Measurements from ENCODE around the gene CALML4.
"Not testable (repeated sequence)": the region's sequence is repeated elsewhere in the genome, so short reads cannot be mapped to it uniquely, and the experiment has no call there.

Gene CALML4

DNA sequence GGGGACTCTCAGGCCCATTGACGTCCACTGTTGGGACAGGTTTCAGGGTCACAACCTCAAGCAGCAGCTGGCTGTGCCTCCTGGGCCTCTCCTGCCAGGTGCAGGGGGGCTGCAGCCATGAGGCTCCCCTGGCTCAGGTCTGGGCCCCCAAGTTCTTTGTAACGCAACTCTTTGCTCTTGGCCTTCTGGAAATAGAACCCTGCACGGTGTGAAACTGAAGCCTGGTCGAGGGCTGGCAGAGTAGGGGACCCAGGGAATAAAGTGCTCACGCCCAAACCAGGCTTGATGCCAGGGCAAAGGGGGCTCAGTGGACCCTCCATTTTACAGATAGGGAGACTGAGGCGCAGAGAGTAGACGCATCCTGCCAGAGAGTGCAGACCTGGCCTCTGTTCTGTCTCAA, 771 bp downstream of the CALML4 start:
- TF ChIP-seq, protein P1, sequence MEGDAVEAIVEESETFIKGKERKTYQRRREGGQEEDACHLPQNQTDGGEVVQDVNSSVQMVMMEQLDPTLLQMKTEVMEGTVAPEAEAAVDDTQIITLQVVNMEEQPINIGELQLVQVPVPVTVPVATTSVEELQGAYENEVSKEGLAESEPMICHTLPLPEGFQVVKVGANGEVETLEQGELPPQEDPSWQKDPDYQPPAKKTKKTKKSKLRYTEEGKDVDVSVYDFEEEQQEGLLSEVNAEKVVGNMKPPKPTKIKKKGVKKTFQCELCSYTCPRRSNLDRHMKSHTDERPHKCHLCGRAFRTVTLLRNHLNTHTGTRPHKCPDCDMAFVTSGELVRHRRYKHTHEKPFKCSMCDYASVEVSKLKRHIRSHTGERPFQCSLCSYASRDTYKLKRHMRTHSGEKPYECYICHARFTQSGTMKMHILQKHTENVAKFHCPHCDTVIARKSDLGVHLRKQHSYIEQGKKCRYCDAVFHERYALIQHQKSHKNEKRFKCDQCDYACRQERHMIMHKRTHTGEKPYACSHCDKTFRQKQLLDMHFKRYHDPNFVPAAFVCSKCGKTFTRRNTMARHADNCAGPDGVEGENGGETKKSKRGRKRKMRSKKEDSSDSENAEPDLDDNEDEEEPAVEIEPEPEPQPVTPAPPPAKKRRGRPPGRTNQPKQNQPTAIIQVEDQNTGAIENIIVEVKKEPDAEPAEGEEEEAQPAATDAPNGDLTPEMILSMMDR (conservative IDR thresholded peaks at IDR 0.05; ENCODE audit: low read depth): no peak
- H3K27ac ChIP-seq: peak overlapping the region; percentile 69
- POLR2A ChIA-PET (ENCODE audit: low non-redundant PET): no interaction called here
- CTCF ChIA-PET: no interaction called here
- DNase-seq (ENCODE audit: low spot score): no peak

DNA sequence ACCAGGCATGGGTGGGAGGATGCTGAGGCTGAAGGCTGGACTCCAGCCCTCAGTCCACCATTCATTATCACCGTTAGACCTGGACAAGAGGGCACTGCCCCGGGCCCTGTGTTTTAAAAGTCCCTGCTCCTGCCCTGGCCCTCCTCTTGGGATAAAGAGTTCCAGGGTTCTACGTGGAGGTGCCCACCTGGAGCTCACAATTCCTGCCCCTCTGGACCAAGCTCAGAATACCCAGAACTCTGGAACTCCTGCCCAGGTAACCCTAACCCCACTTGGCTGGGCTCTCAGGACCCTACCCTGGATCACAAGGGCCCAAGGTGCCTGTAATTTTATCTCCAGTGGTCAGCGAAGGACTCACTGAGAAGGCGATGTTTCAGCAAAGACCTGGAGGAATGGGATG, 1.2 kb downstream of the CALML4 start:
- TF ChIP-seq, protein P1 (conservative IDR thresholded peaks at IDR 0.05; ENCODE audit: low read depth): no peak
- ChIA-PET POLR2A (ENCODE audit: low non-redundant PET) (no interaction called here), CTCF (no interaction called here)
- peak overlapping the region; percentile 69 for H3K27ac ChIP-seq
- no peak for DNase-seq (ENCODE audit: low spot score)

DNA sequence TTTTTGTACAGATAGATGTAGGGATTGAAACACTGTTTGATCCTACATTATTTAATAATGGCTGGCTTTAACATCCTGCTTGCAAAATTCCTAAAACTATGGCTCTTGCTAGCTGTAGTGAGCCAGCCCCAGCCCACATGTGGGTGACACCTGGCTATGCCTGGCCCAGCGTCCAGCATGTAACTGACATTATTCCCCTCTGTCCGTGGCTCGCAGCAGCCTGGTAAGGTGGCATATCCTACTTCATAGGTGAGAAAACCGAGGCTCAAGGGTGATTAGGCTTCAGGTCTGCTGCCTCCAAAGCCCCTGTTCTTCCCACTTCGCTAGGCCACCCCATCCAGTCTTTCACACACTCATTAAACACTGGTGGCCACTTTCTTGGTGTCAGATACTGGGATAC, 1.6 kb downstream of the CALML4 start:
- POLR2A ChIA-PET (ENCODE audit: low non-redundant PET): no interaction called here
- peak overlapping the region; percentile 69; the same call in 1 of the 2 replicates for H3K27ac ChIP-seq
- no peak for DNase-seq (ENCODE audit: low spot score)
- TF ChIP-seq, protein P1 (conservative IDR thresholded peaks at IDR 0.05; ENCODE audit: low read depth): no peak
- CTCF ChIA-PET: no interaction called here

DNA sequence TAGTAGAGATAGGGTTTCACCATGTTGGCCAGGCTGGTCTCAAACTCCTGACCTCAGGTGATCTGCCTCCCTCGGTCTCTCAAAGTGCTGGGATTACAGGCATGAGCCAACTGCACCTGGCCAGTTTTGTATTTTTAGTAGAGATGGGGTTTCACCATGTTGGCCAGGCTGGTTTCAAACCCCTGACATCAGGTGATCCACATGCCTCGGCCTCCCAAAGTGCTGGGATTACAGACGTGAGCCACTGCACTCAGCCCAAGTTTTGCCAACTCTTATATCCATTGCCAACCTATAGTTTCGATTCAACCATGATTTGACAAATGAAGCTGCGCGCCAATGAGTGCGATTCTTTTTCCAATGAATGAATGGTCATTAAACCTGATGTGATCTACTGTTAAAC, 2.1 kb downstream of the CALML4 start:
- DNase-seq (ENCODE audit: low spot score); H3K27ac ChIP-seq; POLR2A ChIA-PET (ENCODE audit: low non-redundant PET); CTCF ChIA-PET: not testable (repeated sequence)

DNA sequence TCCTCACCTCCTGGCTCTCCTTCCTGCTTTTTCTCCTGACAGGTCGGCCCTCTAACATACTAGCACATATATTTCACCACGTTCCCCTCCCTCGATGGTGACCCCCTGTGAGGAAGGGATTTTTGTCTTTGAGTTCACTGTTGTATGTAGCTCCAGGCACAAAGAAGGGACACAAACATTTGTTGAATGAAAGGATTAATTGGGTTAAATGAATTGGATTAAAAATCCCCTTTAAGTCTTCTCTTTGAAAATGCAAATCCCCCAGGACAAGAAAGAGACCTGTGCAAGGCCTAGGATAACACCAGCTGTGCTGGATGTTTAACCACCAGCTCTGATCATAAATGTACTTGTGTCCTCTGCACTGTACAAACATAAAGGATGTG, 3.3 kb downstream of the CALML4 start:
- TF ChIP-seq, protein P1 (conservative IDR thresholded peaks at IDR 0.05; ENCODE audit: low read depth): no peak
- DNase-seq (ENCODE audit: low spot score): no peak
- ChIA-PET POLR2A (ENCODE audit: low non-redundant PET) (no interaction called here), CTCF (interaction anchor here (1.2 kb wide), 1 partner anchor 9 kb away, joined by 4 read pairs; no protein-coding TSS in a partner anchor)
- H3K27ac ChIP-seq: no peak overlapping the region

DNA sequence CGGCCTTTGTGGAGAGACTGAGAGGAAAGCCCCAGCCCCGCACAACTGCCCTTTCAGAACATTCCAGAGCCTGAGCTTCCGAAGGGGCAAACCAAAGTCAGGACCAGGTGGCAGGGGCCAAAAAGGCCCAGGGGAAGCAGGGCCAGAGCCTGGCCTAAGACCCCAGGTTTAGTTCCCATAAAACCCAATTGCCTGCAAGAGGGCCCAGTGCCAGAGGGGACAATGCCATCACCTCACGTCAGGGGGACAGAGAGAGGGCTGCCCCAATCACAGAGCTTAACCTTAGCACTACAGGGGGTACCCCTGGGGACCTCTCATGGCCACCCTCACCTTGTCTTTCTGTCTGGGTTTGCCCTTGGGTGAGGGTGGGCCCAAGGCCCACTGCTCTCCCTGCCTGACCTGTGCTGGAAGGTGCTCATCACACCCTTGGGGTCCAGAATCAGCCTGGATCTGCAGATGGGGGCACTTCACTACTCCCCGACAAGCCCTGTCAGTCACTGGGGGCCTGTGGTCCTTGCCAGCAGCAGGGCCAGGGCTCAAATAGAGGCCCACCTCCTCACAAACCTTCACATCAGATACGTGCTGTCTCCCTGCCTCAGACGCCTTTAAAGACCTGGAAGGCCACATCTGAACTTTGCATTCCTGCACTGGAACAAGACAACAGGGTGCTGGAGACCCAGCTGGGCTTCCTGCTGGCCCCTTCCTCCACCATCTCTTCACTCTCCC, 3.8 kb downstream of the CALML4 start:
- no peak for DNase-seq (ENCODE audit: low spot score)
- H3K27ac ChIP-seq: no peak overlapping the region; the same call in 1 of the 2 replicates
- POLR2A ChIA-PET (ENCODE audit: low non-redundant PET): no interaction called here
- TF ChIP-seq, protein P1 (conservative IDR thresholded peaks at IDR 0.05; ENCODE audit: low read depth): no peak
- CTCF ChIA-PET: interaction anchor here (1.2 kb wide), 1 partner anchor 10 kb away, joined by 4 read pairs; no protein-coding TSS in a partner anchor

DNA sequence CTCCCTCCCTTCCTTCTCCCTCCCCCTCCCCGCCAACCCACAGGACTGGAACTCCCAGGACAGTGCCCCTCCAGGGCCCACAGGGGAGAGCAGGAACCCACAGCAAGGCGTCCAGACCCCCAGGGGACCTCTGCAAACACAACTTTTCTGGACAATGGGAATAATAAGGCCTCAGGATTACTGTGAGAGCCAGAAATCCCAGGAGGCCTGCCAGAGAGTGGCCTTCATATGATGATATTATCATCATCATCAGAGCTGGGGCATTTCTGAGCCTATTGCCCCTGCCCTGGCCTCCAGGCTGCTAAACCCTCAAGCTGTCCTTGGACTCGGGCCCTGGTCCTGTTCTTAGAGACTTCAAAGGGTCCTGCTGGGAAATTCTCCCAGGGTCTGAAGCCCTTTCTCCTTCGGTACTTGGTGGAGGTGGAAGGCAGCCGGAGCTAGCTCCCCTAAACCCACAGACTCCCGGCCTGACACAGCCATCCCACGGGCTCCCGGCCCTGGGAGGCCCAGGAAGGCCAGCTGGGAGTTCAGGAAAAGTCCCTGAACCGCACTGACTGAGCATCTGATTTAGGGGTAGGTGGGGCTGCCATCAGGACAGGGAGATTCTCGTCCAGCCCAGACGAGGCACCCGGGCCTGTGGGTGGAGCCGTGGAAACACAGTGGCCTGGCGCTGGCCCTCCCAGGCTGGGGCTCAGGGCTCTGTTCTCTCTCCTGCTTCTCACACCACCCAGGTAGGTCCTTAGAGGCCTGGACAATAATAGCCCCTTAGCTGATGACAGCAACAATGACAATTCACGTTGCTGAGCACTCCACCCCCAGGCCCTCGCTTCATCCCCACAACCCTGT, 4.9 kb downstream of the CALML4 start:
- ChIA-PET CTCF (no interaction called here), POLR2A (ENCODE audit: low non-redundant PET) (no interaction called here)
- peak overlapping the region; percentile 43 for H3K27ac ChIP-seq
- TF ChIP-seq, protein P1 (conservative IDR thresholded peaks at IDR 0.05; ENCODE audit: low read depth): no peak
- no peak for DNase-seq (ENCODE audit: low spot score)

Measured in RWPE1 (cell line).